ENCODE data around the gene MBD3.

Gene MBD3

GRCh38 chr19:1525343-1525742 is 67.3 kb downstream of the MBD3 start:
- H3K9me2 ChIP-seq (replicated peaks; ENCODE audit: insufficient read depth, low read length): no peaks in the 10 kb centered on the region
- H3K9ac ChIP-seq (ENCODE audit: low read length): no peak overlapping the region
- H3F3A ChIP-seq (ENCODE audit: insufficient read depth, low read length): no peaks in the 10 kb centered on the region
- no peak overlapping the region for H3K4me3 ChIP-seq (ENCODE audit: low read length)
- H3K4me2 ChIP-seq (ENCODE audit: low read depth, low read length): no peak overlapping the region
- DNase-seq: no peak
- TF ChIP-seq EZH2phosphoT487 (IDR thresholded peaks at IDR 0.05; ENCODE audit: low read length): no peak
- no peak for TF ChIP-seq CTCF (IDR thresholded peaks at IDR 0.05; ENCODE audit: low read length)
- no peak for TF ChIP-seq EZH2 (optimal IDR thresholded peaks at IDR 0.05; ENCODE audit: low read depth, low read length)
- no peaks in the 10 kb centered on the region for H3K36me3 ChIP-seq (replicated peaks; ENCODE audit: insufficient read depth, low read length)
- no peak overlapping the region for H3K27ac ChIP-seq (ENCODE audit: low read length)
- no peaks in the 10 kb centered on the region for H4K20me1 ChIP-seq (ENCODE audit: insufficient read depth, low read length)
- H3K27me3 ChIP-seq (replicated peaks; ENCODE audit: insufficient read depth, low read length): peaks cover 90% of the 10 kb centered on the region
- H3K79me2 ChIP-seq (ENCODE audit: low read length): no peaks in the 10 kb centered on the region
- H3K9me3 ChIP-seq (replicated peaks; ENCODE audit: insufficient read depth, low read length): no peaks in the 10 kb centered on the region
- H3K4me1 ChIP-seq (ENCODE audit: low read length): peaks cover 3% of the 10 kb centered on the region; the same call in 1 of the 2 replicates
- no peak overlapping the region for H2AFZ ChIP-seq (ENCODE audit: low read length)

GRCh38 chr19:1524972-1525325 is 67.7 kb downstream of the MBD3 start:
- no peak overlapping the region for H3K4me2 ChIP-seq (ENCODE audit: low read depth, low read length)
- H4K20me1 ChIP-seq (ENCODE audit: insufficient read depth, low read length): no peaks in the 10 kb centered on the region
- DNase-seq: no peak
- no peak overlapping the region for H3K4me3 ChIP-seq (ENCODE audit: low read length)
- no peak overlapping the region for H2AFZ ChIP-seq (ENCODE audit: low read length)
- H3K9me2 ChIP-seq (replicated peaks; ENCODE audit: insufficient read depth, low read length): no peaks in the 10 kb centered on the region
- H3F3A ChIP-seq (ENCODE audit: insufficient read depth, low read length): no peaks in the 10 kb centered on the region
- no peaks in the 10 kb centered on the region for H3K9me3 ChIP-seq (replicated peaks; ENCODE audit: insufficient read depth, low read length)
- peaks cover 7% of the 10 kb centered on the region; the same call in 1 of the 2 replicates for H3K4me1 ChIP-seq (ENCODE audit: low read length)
- H3K36me3 ChIP-seq (replicated peaks; ENCODE audit: insufficient read depth, low read length): no peaks in the 10 kb centered on the region
- H3K27ac ChIP-seq (ENCODE audit: low read length): no peak overlapping the region
- TF ChIP-seq CTCF (IDR thresholded peaks at IDR 0.05; ENCODE audit: low read length) (no peak), EZH2phosphoT487 (IDR thresholded peaks at IDR 0.05; ENCODE audit: low read length) (no peak), EZH2 (optimal IDR thresholded peaks at IDR 0.05; ENCODE audit: low read depth, low read length) (no peak)
- no peak overlapping the region for H3K9ac ChIP-seq (ENCODE audit: low read length)
- no peaks in the 10 kb centered on the region for H3K79me2 ChIP-seq (ENCODE audit: low read length)
- peaks cover 90% of the 10 kb centered on the region for H3K27me3 ChIP-seq (replicated peaks; ENCODE audit: insufficient read depth, low read length)

GRCh38 chr19:1524287-1524971 is 68.2 kb downstream of the MBD3 start:
- no peaks in the 10 kb centered on the region for H3K9me2 ChIP-seq (replicated peaks; ENCODE audit: insufficient read depth, low read length)
- H3K9ac ChIP-seq (ENCODE audit: low read length): no peak overlapping the region
- H2AFZ ChIP-seq (ENCODE audit: low read length): no peak overlapping the region
- H3K27ac ChIP-seq (ENCODE audit: low read length): no peak overlapping the region
- H3K4me2 ChIP-seq (ENCODE audit: low read depth, low read length): no peak overlapping the region
- H4K20me1 ChIP-seq (ENCODE audit: insufficient read depth, low read length): no peaks in the 10 kb centered on the region
- H3K27me3 ChIP-seq (replicated peaks; ENCODE audit: insufficient read depth, low read length): peaks cover 88% of the 10 kb centered on the region
- no peaks in the 10 kb centered on the region for H3K9me3 ChIP-seq (replicated peaks; ENCODE audit: insufficient read depth, low read length)
- no peaks in the 10 kb centered on the region for H3F3A ChIP-seq (ENCODE audit: insufficient read depth, low read length)
- no peaks in the 10 kb centered on the region for H3K36me3 ChIP-seq (replicated peaks; ENCODE audit: insufficient read depth, low read length)
- H3K4me3 ChIP-seq (ENCODE audit: low read length): no peak overlapping the region
- TF ChIP-seq EZH2phosphoT487 (IDR thresholded peaks at IDR 0.05; ENCODE audit: low read length) (no peak), CTCF (IDR thresholded peaks at IDR 0.05; ENCODE audit: low read length) (no peak), EZH2 (optimal IDR thresholded peaks at IDR 0.05; ENCODE audit: low read depth, low read length) (no peak)
- H3K4me1 ChIP-seq (ENCODE audit: low read length): peaks cover 8% of the 10 kb centered on the region; the same call in 1 of the 2 replicates
- DNase-seq: no peak
- no peaks in the 10 kb centered on the region for H3K79me2 ChIP-seq (ENCODE audit: low read length)
